BE2C (cell line): Measurements from ENCODE around the gene AXIN1.

Experiments used
- DNase-seq: peaks from one replicate; pipeline ENCODE4 v3.0.0-alpha.2; 2020
- H3K27me3 ChIP-seq: fragments of 250-450 bp; sonication (Bioruptor Pico); 2 replicates; pipeline ENCODE4 v1.5.1; 2020; ENCODE audit warnings: mild to moderate bottlenecking
- H3K36me3 ChIP-seq: fragments of 250-450 bp; sonication (Bioruptor Pico); 2 replicates; pipeline ENCODE4 v1.5.1; 2020; ENCODE audit warnings: mild to moderate bottlenecking
- H3K4me1 ChIP-seq: fragments of 250-450 bp; sonication (Bioruptor Pico); 2 replicates; pipeline ENCODE4 v1.5.1; 2020
- H3K4me3 ChIP-seq: 2 replicates; pipeline ENCODE4 v1.5.1; 2011; ENCODE audit warnings: low read depth, low read length
- H3K9me3 ChIP-seq: fragments of 250-450 bp; sonication (Bioruptor Pico); 2 replicates; pipeline ENCODE4 v1.5.1; 2020
- TF ChIP-seq, protein P1 (sequence below): IDR thresholded peaks from 2 replicates; pipeline ENCODE4 v1.5.1; 2012; ENCODE audit warnings: mild to moderate bottlenecking, low read depth, low read length

AXIN1 gene

DNA sequence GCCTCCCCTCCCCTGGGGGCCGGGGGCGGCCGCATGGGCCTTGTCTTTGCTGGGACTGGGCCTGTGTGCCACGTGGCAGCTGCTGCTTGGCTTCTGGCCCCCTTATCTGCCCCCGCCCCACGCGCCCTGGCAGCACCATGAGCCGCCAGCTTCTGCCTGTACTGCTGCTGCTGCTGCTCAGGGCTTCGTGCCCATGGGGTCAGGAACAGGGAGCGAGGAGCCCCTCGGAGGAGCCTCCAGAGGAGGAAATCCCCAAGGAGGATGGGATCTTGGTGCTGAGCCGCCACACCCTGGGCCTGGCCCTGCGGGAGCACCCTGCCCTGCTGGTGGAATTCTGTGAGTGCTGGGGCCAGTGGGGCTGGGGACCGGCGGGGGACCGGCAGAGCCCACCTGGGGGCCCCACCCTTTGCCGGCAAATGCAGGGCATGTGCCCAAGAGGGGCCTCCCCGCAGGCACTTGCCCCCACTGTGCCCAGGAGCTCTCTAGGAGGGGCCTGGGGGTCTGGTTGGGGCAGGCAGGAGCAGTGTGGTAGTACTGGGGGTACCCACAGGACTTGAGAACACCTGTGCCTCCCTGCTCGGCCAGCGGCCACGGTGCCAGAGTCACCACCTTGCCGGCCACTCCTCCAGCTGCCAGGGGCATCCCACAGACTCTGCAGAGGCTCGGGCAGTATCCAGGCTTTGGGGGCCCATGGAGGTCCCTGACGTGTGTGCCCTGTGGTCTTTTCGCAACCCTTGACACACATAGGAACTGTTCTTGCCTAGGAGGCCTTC lies 69.3 kb downstream of the AXIN1 start, which contains the start of gene PDIA2:
Gene PDIA2 (plus strand): TSS at position 132 of the 773 bp plus-strand sequence. CDS start 6 bp downstream, at position 138.
- TF ChIP-seq, protein P1, sequence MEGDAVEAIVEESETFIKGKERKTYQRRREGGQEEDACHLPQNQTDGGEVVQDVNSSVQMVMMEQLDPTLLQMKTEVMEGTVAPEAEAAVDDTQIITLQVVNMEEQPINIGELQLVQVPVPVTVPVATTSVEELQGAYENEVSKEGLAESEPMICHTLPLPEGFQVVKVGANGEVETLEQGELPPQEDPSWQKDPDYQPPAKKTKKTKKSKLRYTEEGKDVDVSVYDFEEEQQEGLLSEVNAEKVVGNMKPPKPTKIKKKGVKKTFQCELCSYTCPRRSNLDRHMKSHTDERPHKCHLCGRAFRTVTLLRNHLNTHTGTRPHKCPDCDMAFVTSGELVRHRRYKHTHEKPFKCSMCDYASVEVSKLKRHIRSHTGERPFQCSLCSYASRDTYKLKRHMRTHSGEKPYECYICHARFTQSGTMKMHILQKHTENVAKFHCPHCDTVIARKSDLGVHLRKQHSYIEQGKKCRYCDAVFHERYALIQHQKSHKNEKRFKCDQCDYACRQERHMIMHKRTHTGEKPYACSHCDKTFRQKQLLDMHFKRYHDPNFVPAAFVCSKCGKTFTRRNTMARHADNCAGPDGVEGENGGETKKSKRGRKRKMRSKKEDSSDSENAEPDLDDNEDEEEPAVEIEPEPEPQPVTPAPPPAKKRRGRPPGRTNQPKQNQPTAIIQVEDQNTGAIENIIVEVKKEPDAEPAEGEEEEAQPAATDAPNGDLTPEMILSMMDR, result no peak
- peak; percentile 88 for DNase-seq
- no peaks in the 10 kb centered on the region for H3K9me3 ChIP-seq

DNA sequence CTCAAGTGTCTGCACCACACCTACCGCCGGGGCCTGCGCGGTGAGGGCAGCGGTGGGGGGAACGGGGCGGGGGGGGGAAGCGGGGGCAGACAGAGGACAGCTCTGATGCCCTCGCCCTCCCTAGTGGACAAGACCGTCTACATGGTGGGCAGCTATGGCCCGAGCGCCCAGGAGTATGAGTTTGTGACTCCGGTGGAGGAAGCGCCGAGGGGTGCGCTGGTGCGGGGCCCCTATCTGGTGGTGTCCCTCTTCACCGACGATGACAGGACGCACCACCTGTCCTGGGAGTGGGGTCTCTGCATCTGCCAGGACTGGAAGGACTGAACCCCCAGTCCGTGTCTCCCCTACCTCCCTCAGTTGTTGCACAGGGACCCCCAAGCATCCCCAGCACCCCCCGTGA lies 70.0 kb downstream of the AXIN1 start:
- TF ChIP-seq, protein P1, result no peak
- Histone ChIP-seq H3K4me3 (peak overlapping the region; percentile 54; the same call in 1 of the 2 replicates), H3K4me1 (no peaks in the 10 kb centered on the region), H3K27me3 (peaks cover 4% of the 10 kb centered on the region; the same call in 1 of the 2 replicates), H3K9me3 (no peaks in the 10 kb centered on the region), H3K36me3 (peaks cover 19% of the 10 kb centered on the region)
- no peak for DNase-seq

More for the DNA sequence above, 69.3 kb downstream of the AXIN1 start, which contains the start of gene PDIA2:
- Histone ChIP-seq H3K4me1 (no peaks in the 10 kb centered on the region), H3K36me3 (peaks cover 23% of the 10 kb centered on the region), H3K27me3 (peaks cover 4% of the 10 kb centered on the region; the same call in 1 of the 2 replicates), H3K4me3 (peak within 1 kb of the TSS; percentile 54)

DNA sequence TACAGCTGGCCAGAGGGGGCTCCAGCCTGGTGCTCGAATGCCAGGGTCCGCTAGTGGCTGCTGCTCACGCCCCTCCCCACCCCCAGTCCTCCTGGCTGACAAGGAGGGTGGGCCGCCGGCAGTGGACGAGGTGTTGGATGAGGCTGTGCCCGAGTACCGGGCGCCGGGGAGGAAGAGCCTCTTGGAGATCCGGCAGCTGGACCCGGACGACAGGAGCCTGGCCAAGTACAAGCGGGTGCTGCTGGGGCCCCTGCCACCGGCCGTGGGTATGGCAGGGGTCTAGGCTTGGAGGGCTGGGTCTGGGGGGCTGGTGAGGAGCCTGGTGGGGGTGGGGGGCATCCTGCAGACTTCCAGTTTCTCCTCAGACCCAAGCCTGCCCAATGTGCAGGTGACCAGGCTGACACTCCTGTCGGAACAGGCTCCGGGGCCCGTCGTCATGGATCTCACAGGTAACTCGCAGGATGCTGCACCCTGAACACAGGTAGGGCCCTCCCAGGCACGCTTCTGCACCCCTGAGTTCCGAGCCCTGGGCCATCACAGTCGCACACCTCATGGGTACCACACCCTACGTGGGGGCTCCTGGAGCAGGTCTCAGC lies 70.8 kb downstream of the AXIN1 start:
- DNase-seq, result peak; percentile 13
- Histone ChIP-seq H3K36me3 (peaks cover 12% of the 10 kb centered on the region), H3K4me1 (no peaks in the 10 kb centered on the region), H3K27me3 (peaks cover 4% of the 10 kb centered on the region; the same call in 1 of the 2 replicates), H3K9me3 (no peaks in the 10 kb centered on the region), H3K4me3 (peak overlapping the region; percentile 53; the same call in 1 of the 2 replicates)
- TF ChIP-seq, protein P1, result no peak

DNA sequence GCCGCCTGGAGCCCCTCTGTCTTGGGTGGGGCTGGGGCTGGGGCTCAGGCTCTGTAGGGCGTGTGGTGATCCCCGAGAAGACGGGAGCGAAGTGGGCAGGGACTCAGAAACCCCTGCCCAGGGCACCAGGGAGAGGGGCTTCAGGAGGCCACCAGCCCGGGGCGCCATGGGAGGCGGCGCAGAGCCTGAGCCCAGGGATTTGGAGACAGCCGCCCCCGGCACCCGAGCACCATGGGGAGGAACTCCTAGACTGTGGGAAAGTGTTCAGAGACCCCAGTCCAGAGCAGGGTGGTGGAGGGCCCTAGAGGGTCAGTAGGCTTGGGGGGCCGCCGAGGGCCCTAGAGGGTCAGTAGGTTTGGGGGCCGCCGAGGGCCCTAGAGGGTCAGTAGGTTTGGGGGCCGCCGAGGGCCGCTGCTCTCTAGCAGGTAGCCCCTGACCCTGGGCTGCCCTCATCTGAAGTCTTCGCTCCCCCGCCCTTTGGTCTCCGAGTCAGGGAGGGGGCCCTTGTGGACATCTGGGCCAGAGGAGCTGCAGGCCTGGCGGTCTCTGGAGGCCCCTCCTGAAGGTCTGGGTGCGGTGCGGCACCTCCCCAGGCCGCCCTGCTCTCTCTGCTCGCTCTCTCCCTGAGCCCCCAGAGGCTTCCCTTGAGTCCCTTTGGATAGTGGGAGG lies 71.4 kb downstream of the AXIN1 start:
- peak overlapping the region; percentile 53 for H3K4me3 ChIP-seq
- peaks cover 4% of the 10 kb centered on the region; the same call in 1 of the 2 replicates for H3K27me3 ChIP-seq
- no peak for DNase-seq
- TF ChIP-seq, protein P1, result no peak
- H3K36me3 ChIP-seq, result peaks cover 7% of the 10 kb centered on the region
- no peaks in the 10 kb centered on the region for H3K4me1 ChIP-seq
- no peaks in the 10 kb centered on the region for H3K9me3 ChIP-seq

DNA sequence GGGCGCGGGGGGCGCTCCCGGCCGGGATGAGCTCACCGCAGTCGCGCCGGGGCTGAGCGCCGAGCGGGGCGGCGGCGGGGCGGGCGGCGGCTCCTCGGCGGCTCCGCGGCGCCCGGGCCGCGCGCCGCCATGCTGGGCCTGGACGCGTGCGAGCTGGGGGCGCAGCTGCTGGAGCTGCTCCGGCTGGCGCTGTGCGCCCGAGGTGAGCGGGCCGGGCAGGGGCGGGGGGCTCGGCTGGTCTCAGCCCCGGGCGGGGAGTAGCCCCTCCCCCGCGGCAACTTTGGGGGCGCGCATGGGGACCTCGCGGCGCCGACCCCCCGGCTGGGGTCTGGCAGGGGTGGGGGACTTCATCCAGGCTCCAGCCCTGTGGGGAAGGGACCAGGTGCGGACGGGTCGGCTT lies 72.0 kb downstream of the AXIN1 start, which contains the start of gene ARHGDIG:
Gene ARHGDIG (plus strand): TSS at position 40 of the 400 bp plus-strand sequence. CDS start 90 bp downstream, at position 130.
- TF ChIP-seq, protein P1, result no peak
- Histone ChIP-seq H3K4me1 (no peaks in the 10 kb centered on the region), H3K4me3 (peak within 1 kb of the TSS; percentile 53), H3K27me3 (peaks cover 4% of the 10 kb centered on the region; the same call in 1 of the 2 replicates), H3K36me3 (peaks cover 7% of the 10 kb centered on the region), H3K9me3 (no peaks in the 10 kb centered on the region)
- DNase-seq, result peak; percentile 32
